Gastroesophageal sphincter (tissue), 4 donors: ENCODE results near the gene MSRB1. TPM values are rescaled to one million over a fixed set of nuclear protein-coding genes. Genes with fewer than 3 reads are reported as not detected.

Experiments
- ATAC-seq: fragments of 150-250 bp; one replicate; pipeline ENCODE4 v1.9.1; 2016; ENCODE audit warnings: mild to moderate bottlenecking, moderate library complexity
- H3K27ac ChIP-seq, 4 donors: fragments of 200-600 bp; sonication (generic) in 3 of 4; 1 replicate in 3 of 4; 2 replicates in 1 of 4; pipeline ENCODE4 v1.5.1; 2016 to 2019
- H3K27me3 ChIP-seq: fragments of 200-600 bp; sonication (generic); one replicate; pipeline ENCODE4 v1.5.1; 2019
- H3K36me3 ChIP-seq, 2 donors: fragments of 200-600 bp; sonication (generic); one replicate each; pipeline ENCODE4 v1.5.1; 2019; ENCODE audit warnings: control low read depth in 1 of 2
- H3K4me1 ChIP-seq, 3 donors: fragments of 200-600 bp; sonication (generic); 1 replicate in 2 of 3; 2 replicates in 1 of 3; pipeline ENCODE4 v1.5.1; 2016 to 2019; ENCODE audit warnings: control low read depth in 2 of 3
- H3K4me3 ChIP-seq, 2 donors: fragments of 200-600 bp; sonication (generic); one replicate each; pipeline ENCODE4 v1.5.1; 2019; ENCODE audit warnings: mild to moderate bottlenecking in 1 of 2, moderate library complexity in 1 of 2
- H3K9me3 ChIP-seq, 3 donors: fragments of 200-600 bp; sonication (generic); one replicate each; pipeline ENCODE4 v1.5.1; 2017 to 2019; ENCODE audit warnings: control low read depth in 2 of 3
- CTCF ChIP-seq, 4 experiments: fragments of 200-600 bp in 2 of 4; fragments of 450-650 bp in 2 of 4; sonication (generic) in 1 of 4; IDR thresholded peaks; one replicate each; pipeline ENCODE4 v1.5.1; 2017 to 2019; ENCODE audit warnings: antibody characterized with exemption in 4 of 4, mild to moderate bottlenecking in 2 of 4, moderate library complexity in 2 of 4
- EP300 ChIP-seq: sonication (generic); formaldehyde crosslinking; IDR thresholded peaks from one replicate; pipeline ENCODE4 v1.6.1; 2017; ENCODE audit warnings: antibody characterized with exemption, mild to moderate bottlenecking
- POLR2A ChIP-seq, 2 donors: fragments of 450-650 bp; IDR thresholded peaks; one replicate each; pipeline ENCODE4 v1.6.1; 2017; ENCODE audit warnings: antibody characterized with exemption in 2 of 2, mild to moderate bottlenecking in 2 of 2, moderate library complexity in 1 of 2
- POLR2AphosphoS5 ChIP-seq: sonication (generic); formaldehyde crosslinking; IDR thresholded peaks from one replicate; pipeline ENCODE4 v1.6.1; 2017; ENCODE audit warnings: antibody characterized with exemption
- WGBS, 2 donors: methylation state at CpG; one replicate each; pipeline ENCODE4 v1.1.5; 2018; ENCODE audit warnings: low coverage in 1 of 2; 5-methylcytosine and 5-hydroxymethylcytosine counted together
- total RNA-seq, 4 donors: library from RNA; depleted of rRNA; stranded (reverse); fragments of >200 nt; gene quantifications; one replicate each; pipeline ENCODE4 v1.1.0, GENCODE V29; 2016

Gene MSRB1
- total RNA-seq, 4 donors from 2014 or later: 23.8 to 53.7 (median 44.8) TPM

GRCh38 chr16:1914988-1915387 lies 28.0 kb downstream of the MSRB1 start:
- ATAC-seq: no peak
- H3K27ac ChIP-seq: no peak overlapping the region
- 43% methylated on average over 4 of the region's 8 CpGs; no CpG with 5 or more reads in 1 of the 2 donors for WGBS, 2 donors
- no peaks in the 10 kb centered on the region for H3K36me3 ChIP-seq
- peaks cover 75% of the 10 kb centered on the region for H3K27me3 ChIP-seq
- no peaks in the 10 kb centered on the region for H3K9me3 ChIP-seq
- no peak for TF ChIP-seq EP300
- TF ChIP-seq POLR2A (IDR thresholded peaks at IDR 0.05): no peak
- no peak for TF ChIP-seq POLR2AphosphoS5
- no peak for TF ChIP-seq CTCF (IDR thresholded peaks at IDR 0.05)
- H3K4me3 ChIP-seq: no peak overlapping the region
- peaks cover 0 to 14% (median 0%) of the 10 kb centered on the region in 3 donors for H3K4me1 ChIP-seq

GRCh38 chr16:1914084-1914608 lies 28.9 kb downstream of the MSRB1 start:
- peaks cover 0 to 14% (median 0%) of the 10 kb centered on the region in 3 donors for H3K4me1 ChIP-seq
- no peaks in the 10 kb centered on the region for H3K36me3 ChIP-seq
- H3K27me3 ChIP-seq: peaks cover 75% of the 10 kb centered on the region
- no peak overlapping the region for H3K4me3 ChIP-seq
- H3K9me3 ChIP-seq: no peaks in the 10 kb centered on the region
- H3K27ac ChIP-seq: no peak overlapping the region
- no peak for ATAC-seq
- 48% methylated on average over 2 of the region's 15 CpGs; no CpG with 5 or more reads in 1 of the 2 donors for WGBS, 2 donors
- TF ChIP-seq POLR2A (IDR thresholded peaks at IDR 0.05): no peak
- TF ChIP-seq EP300: no peak
- TF ChIP-seq CTCF (IDR thresholded peaks at IDR 0.05): no peak
- no peak for TF ChIP-seq POLR2AphosphoS5

GRCh38 chr16:1913327-1914083 lies 29.5 kb downstream of the MSRB1 start:
- no peaks in the 10 kb centered on the region for H3K36me3 ChIP-seq
- no peak overlapping the region for H3K27ac ChIP-seq
- no peaks in the 10 kb centered on the region for H3K9me3 ChIP-seq
- H3K4me1 ChIP-seq: peaks cover 0 to 9% (median 0%) of the 10 kb centered on the region in 3 donors
- no CpG with 5 or more reads among the region's 21 CpGs for WGBS, 2 donors
- no peak overlapping the region for H3K4me3 ChIP-seq
- no peak for TF ChIP-seq POLR2A (IDR thresholded peaks at IDR 0.05)
- no peak for TF ChIP-seq EP300
- no peak for TF ChIP-seq CTCF (IDR thresholded peaks at IDR 0.05)
- no peak for TF ChIP-seq POLR2AphosphoS5
- peaks cover 75% of the 10 kb centered on the region for H3K27me3 ChIP-seq
- no peak for ATAC-seq

- H3K27ac ChIP-seq: no peak overlapping the region
- no peaks in the 10 kb centered on the region for H3K36me3 ChIP-seq
- no peaks in the 10 kb centered on the region for H3K9me3 ChIP-seq
- no peaks in the 10 kb centered on the region for H3K4me1 ChIP-seq
- no peak overlapping the region for H3K4me3 ChIP-seq
- peaks cover 75% of the 10 kb centered on the region for H3K27me3 ChIP-seq
- TF ChIP-seq POLR2AphosphoS5 (no peak), POLR2A (IDR thresholded peaks at IDR 0.05) (no peak), CTCF (IDR thresholded peaks at IDR 0.05) (no peak), EP300 (no peak)
- WGBS, 2 donors: 50 to 81% methylated on average over 1 to 5 of the region's 17 CpGs
- no peak for ATAC-seq
Observed at GRCh38 chr16:1912215-1912543, 30.8 kb downstream of the MSRB1 start.
